ENCODE results near the gene ITPR2. TPM values are rescaled to one million over a fixed set of nuclear protein-coding genes. Genes with fewer than 3 reads are reported as not detected.
"Not testable (repeated sequence)": the region's sequence is repeated elsewhere in the genome, so short reads cannot be mapped to it uniquely, and the experiment has no call there.

ITPR2 gene
- polyA plus RNA-seq, 1 donor: 12.5 TPM

DNA sequence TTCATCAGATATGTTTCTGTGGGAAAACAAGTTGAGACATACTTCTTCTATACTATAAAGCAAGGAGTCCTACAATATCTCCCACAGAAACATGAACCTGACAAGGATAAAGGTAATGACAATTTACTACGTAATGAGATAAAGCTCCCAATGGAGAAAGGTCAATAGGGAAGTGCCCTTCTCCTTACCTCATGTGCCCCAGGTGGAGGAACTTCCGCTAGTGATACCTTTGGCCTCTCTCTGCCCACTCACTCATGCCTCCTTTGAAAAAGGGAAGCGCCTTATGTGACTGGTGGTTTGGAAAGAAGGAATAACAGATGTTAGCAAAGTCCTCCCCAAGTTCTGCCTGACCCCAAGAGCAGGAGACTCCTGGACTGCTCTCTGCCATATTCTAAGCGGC, 305.3 kb downstream of the ITPR2 start:
- no peaks in the 10 kb centered on the region for H3K27me3 ChIP-seq (ENCODE audit: control insufficient read depth, insufficient read depth, low read length)
- no CpG with 5 or more reads among the region's 4 CpGs for WGBS (ENCODE audit: insufficient coverage, low lambda C conversion rate)
- H3K36me3 ChIP-seq (ENCODE audit: control insufficient read depth, insufficient read depth, low read length): no peaks in the 10 kb centered on the region
- H3K9me3 ChIP-seq (ENCODE audit: control insufficient read depth, low read depth, low read length): peaks cover 12% of the 10 kb centered on the region
- peak; percentile 16 to 69 for DNase-seq
- H3K4me3 ChIP-seq (ENCODE audit: low read length): no peak overlapping the region
- peaks cover 8% of the 10 kb centered on the region for H3K4me1 ChIP-seq (ENCODE audit: control insufficient read depth, insufficient read depth, low read length)
- no peak overlapping the region for H3K27ac ChIP-seq (ENCODE audit: low read length)

DNA sequence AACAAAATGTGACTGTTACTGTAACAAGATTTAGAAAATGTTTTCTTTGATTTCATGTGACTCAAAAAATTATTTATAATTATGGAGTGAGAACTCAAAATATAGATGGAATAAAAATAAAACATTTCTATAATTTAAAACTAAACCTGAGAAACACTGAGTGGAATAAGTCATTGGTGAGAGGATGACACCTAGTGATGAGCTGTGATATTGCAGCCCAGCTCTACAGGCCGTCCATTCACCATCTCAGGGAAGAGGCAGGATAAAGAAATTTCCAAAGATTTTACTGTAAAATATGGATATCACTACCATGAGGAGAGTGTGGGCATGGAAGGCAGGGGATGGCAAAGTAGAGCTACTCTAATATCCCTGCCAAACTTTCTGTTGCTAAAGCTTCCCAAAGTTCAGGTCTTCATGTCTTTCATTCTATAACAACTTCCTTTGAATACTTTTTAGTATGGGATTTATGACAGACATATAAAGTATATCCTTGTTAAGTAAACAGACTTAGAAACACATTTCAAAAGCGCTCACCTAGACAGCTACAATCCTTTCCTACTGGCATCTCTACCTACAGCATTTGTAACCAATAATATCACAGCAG, 308.0 kb downstream of the ITPR2 start:
- Histone ChIP-seq H3K4me1 (ENCODE audit: control insufficient read depth, insufficient read depth, low read length) (peaks cover 8% of the 10 kb centered on the region), H3K36me3 (ENCODE audit: control insufficient read depth, insufficient read depth, low read length) (no peaks in the 10 kb centered on the region), H3K4me3 (ENCODE audit: low read length) (no peak overlapping the region), H3K27me3 (ENCODE audit: control insufficient read depth, insufficient read depth, low read length) (no peaks in the 10 kb centered on the region), H3K9me3 (ENCODE audit: control insufficient read depth, low read depth, low read length) (peaks cover 12% of the 10 kb centered on the region), H3K27ac (ENCODE audit: low read length) (no peak overlapping the region)
- no CpG with 5 or more reads among the region's 2 CpGs for WGBS (ENCODE audit: insufficient coverage, low lambda C conversion rate)
- DNase-seq: no peak

DNA sequence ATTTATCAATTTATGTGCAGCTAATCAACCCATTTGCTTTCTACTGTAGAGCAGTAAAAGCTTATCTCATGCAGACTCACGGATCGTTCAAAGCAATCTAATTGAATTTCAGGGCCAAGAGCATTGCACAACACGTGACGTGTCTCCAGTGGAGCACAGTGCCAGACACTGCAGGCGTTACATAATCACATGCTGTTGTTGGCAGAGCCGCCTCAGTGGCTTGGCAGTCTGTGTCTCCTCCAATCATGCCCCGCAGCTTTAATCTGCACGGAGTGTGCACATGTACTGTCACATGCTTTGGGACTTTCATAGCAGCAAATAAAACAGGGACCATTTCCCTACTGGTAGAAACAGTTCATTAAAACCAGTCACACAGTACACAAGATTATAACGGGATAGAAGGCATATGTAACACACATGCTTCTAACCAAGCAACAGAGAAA, 309.3 kb downstream of the ITPR2 start:
- H3K9me3 ChIP-seq (ENCODE audit: control insufficient read depth, low read depth, low read length): peaks cover 12% of the 10 kb centered on the region
- H3K27me3 ChIP-seq (ENCODE audit: control insufficient read depth, insufficient read depth, low read length): no peaks in the 10 kb centered on the region
- no peaks in the 10 kb centered on the region for H3K36me3 ChIP-seq (ENCODE audit: control insufficient read depth, insufficient read depth, low read length)
- H3K4me1 ChIP-seq (ENCODE audit: control insufficient read depth, insufficient read depth, low read length): peaks cover 8% of the 10 kb centered on the region
- no peak overlapping the region for H3K4me3 ChIP-seq (ENCODE audit: low read length)
- WGBS (ENCODE audit: insufficient coverage, low lambda C conversion rate): no CpG with 5 or more reads among the region's 9 CpGs
- peak; percentile 96 to 98 for DNase-seq
- H3K27ac ChIP-seq (ENCODE audit: low read length): peak overlapping the region; percentile 65

DNA sequence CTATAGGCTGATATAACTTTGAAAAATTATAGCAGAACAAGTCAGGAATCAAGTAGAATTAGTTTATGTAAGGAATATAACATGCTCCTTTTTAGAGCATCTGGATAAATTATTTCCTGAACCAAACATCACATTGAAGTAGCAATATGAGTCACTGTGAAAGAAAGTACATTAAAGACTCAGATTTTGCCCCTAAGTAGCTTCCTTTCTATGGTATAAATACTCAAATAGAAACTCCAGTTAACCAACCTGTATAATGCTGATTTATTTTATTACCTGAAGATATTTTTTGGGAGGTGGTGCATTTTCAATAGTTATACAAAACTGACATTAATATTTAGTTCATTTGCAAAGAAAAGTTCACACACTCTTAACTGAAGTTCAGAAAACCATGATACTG, 312.1 kb downstream of the ITPR2 start:
- Histone ChIP-seq H3K36me3 (ENCODE audit: control insufficient read depth, insufficient read depth, low read length) (no peaks in the 10 kb centered on the region), H3K9me3 (ENCODE audit: control insufficient read depth, low read depth, low read length) (peaks cover 15% of the 10 kb centered on the region), H3K27ac (ENCODE audit: low read length) (no peak overlapping the region), H3K4me3 (ENCODE audit: low read length) (no peak overlapping the region), H3K27me3 (ENCODE audit: control insufficient read depth, insufficient read depth, low read length) (no peaks in the 10 kb centered on the region), H3K4me1 (ENCODE audit: control insufficient read depth, insufficient read depth, low read length) (peaks cover 8% of the 10 kb centered on the region)
- DNase-seq: no peak

DNA sequence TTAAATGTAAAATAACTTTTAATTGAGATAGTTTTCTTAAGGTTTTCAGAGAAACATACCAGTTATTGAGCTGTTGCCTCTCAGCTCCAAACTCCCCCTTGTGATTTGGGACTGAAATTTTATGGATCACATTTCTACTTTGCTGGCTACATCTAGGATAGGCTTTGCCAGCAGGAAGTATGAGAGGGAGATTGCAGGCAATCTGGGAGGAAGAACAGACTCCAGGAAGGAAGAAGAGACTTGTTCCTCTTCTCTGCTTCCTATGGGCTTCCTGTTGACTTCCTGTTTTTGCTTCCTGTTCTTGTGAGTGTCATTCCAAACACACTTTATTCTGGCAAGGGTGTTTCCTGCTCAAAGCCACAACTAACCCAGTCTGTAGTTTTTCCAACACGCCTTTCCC, 312.9 kb downstream of the ITPR2 start:
- 100% methylated on average over 1 of the region's 1 CpG for WGBS (ENCODE audit: insufficient coverage, low lambda C conversion rate)
- H3K9me3 ChIP-seq (ENCODE audit: control insufficient read depth, low read depth, low read length): peaks cover 8% of the 10 kb centered on the region
- no peak for DNase-seq

DNA sequence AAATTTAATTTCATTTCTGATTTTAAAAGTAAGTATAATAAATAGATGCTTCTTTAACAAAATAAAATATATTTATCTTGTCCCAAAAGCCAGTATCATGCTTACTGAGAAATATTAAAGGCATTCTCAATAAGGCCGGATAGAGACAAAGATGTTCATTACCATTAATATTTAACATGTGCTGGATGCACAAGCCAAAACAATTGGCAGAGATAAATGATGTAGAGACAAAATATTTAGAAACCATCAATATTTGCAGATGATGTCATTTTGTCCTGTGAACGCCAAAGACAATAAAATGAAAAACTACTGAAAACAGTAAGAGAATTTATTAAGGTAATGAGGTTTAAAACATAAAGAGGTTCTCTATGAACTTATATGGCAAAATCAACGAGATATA, 313.5 kb downstream of the ITPR2 start:
- peaks cover 3% of the 10 kb centered on the region for H3K9me3 ChIP-seq (ENCODE audit: control insufficient read depth, low read depth, low read length)
- 100% methylated on average over 1 of the region's 3 CpGs for WGBS (ENCODE audit: insufficient coverage, low lambda C conversion rate)
- peaks cover 8% of the 10 kb centered on the region for H3K4me1 ChIP-seq (ENCODE audit: control insufficient read depth, insufficient read depth, low read length)
- DNase-seq: no peak
- no peak overlapping the region for H3K27ac ChIP-seq (ENCODE audit: low read length)
- no peaks in the 10 kb centered on the region for H3K27me3 ChIP-seq (ENCODE audit: control insufficient read depth, insufficient read depth, low read length)
- H3K36me3 ChIP-seq (ENCODE audit: control insufficient read depth, insufficient read depth, low read length): no peaks in the 10 kb centered on the region
- H3K4me3 ChIP-seq (ENCODE audit: low read length): no peak overlapping the region

More for the DNA sequence above, 312.9 kb downstream of the ITPR2 start:
- Histone ChIP-seq H3K4me1 (ENCODE audit: control insufficient read depth, insufficient read depth, low read length) (peaks cover 8% of the 10 kb centered on the region), H3K36me3 (ENCODE audit: control insufficient read depth, insufficient read depth, low read length) (no peaks in the 10 kb centered on the region), H3K4me3 (ENCODE audit: low read length) (no peak overlapping the region), H3K27me3 (ENCODE audit: control insufficient read depth, insufficient read depth, low read length) (no peaks in the 10 kb centered on the region), H3K27ac (ENCODE audit: low read length) (no peak overlapping the region)

DNA sequence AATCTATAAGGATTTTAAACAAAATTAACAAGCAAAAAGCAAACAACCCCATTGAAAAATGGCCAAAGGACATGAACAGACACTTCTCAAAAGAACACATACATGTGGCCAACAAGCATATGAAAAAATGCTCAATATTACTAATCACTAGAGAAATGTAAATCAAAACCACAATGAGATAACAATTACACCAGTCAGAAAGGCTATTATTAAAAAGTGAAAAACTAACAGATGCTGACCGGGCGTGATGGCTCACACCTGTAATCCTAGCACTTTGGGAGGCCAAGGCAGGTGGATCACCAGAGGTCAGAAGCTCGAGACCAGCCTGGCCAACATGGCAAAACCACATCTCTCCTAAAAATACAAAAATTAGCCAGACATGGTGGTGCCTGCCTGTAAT, 315.7 kb downstream of the ITPR2 start:
- not testable (repeated sequence) for H3K4me3 ChIP-seq (ENCODE audit: low read length); H3K27me3 ChIP-seq (ENCODE audit: control insufficient read depth, insufficient read depth, low read length); H3K27ac ChIP-seq (ENCODE audit: low read length); DNase-seq; H3K36me3 ChIP-seq (ENCODE audit: control insufficient read depth, insufficient read depth, low read length); H3K9me3 ChIP-seq (ENCODE audit: control insufficient read depth, low read depth, low read length); H3K4me1 ChIP-seq (ENCODE audit: control insufficient read depth, insufficient read depth, low read length)
- WGBS (ENCODE audit: insufficient coverage, low lambda C conversion rate): no CpG with 5 or more reads among the region's 3 CpGs

DNA sequence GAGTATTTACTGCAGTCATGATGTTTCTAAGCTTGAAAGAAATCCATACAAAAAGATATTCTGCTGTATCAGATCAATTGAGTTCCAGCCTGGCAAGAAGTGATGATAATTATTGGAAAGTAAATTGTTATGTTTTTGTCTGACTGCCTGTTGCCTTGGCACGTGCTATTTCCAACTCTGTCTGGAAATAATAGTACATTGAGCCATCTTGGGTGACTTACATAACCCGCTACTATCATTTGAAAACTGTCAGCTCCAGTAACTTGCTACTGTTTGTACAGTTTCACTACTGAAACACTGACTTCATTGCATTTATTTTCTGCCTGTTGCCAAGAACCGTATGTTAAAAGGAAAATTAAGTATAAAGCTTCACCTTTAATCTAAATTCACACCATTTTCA, 318.6 kb downstream of the ITPR2 start:
- no peak overlapping the region for H3K27ac ChIP-seq (ENCODE audit: low read length)
- no peak overlapping the region for H3K4me3 ChIP-seq (ENCODE audit: low read length)
- H3K36me3 ChIP-seq (ENCODE audit: control insufficient read depth, insufficient read depth, low read length): no peaks in the 10 kb centered on the region
- H3K27me3 ChIP-seq (ENCODE audit: control insufficient read depth, insufficient read depth, low read length): no peaks in the 10 kb centered on the region
- H3K4me1 ChIP-seq (ENCODE audit: control insufficient read depth, insufficient read depth, low read length): peaks cover 17% of the 10 kb centered on the region
- 78% methylated on average over 2 of the region's 3 CpGs for WGBS (ENCODE audit: insufficient coverage, low lambda C conversion rate)
- peaks cover 3% of the 10 kb centered on the region for H3K9me3 ChIP-seq (ENCODE audit: control insufficient read depth, low read depth, low read length)
- DNase-seq: no peak

DNA sequence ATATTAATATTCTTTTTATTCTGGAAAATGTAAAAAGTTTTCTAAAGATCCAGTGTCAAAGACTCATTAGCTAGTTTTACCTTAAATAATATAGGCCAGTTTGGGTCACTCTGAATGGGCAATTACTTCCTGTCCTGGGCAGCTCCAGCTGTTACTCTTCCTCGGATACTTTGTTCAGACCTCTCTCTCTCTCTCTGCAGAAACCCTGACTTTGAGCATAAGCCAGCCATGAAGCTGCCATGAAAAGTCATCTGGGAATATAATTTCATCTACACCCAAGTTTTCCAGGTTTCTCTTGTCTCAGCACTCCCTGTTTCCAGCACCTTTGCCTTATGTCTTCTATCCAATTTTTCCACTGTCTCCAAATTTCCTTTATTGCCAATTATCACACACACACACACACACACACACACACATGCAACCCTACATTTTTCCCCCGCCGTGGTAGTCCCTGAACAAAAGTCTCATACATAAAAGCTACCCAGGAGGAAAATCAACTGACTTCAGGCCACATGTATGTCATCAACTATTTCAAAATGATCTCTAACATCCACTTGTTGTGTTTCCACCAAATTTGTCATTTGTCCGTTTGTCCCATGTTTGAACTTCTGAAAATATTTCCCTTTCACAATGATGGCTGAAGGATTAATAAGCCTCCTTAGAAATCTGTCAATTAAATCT, 319.5 kb downstream of the ITPR2 start:
- no peak for DNase-seq
- Histone ChIP-seq H3K27me3 (ENCODE audit: control insufficient read depth, insufficient read depth, low read length) (no peaks in the 10 kb centered on the region), H3K9me3 (ENCODE audit: control insufficient read depth, low read depth, low read length) (peaks cover 3% of the 10 kb centered on the region), H3K27ac (ENCODE audit: low read length) (no peak overlapping the region), H3K4me3 (ENCODE audit: low read length) (no peak overlapping the region), H3K36me3 (ENCODE audit: control insufficient read depth, insufficient read depth, low read length) (no peaks in the 10 kb centered on the region), H3K4me1 (ENCODE audit: control insufficient read depth, insufficient read depth, low read length) (peaks cover 17% of the 10 kb centered on the region)
- WGBS (ENCODE audit: insufficient coverage, low lambda C conversion rate): 100% methylated on average over 1 of the region's 4 CpGs

DNA sequence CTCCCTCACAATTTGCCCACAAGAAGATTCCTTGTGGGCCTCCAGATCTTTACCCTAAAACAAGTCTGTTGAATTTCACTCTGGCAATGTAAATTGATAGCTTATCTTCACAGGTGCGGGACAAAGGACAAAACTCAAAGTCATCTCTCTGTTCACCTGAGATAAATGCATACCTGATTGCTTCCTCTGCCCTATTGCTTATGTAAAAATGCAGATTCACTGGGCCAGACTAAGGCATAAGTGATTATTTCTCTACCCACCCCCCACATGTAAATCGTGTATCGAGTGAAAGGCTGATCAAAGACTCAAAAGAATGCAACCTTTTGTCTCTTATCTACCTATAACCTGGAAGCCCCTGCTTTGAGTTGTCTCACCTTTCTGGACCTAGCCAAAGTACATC, 320.8 kb downstream of the ITPR2 start:
- Histone ChIP-seq H3K27ac (ENCODE audit: low read length) (no peak overlapping the region), H3K4me1 (ENCODE audit: control insufficient read depth, insufficient read depth, low read length) (peaks cover 17% of the 10 kb centered on the region), H3K27me3 (ENCODE audit: control insufficient read depth, insufficient read depth, low read length) (no peaks in the 10 kb centered on the region), H3K4me3 (ENCODE audit: low read length) (no peak overlapping the region), H3K36me3 (ENCODE audit: control insufficient read depth, insufficient read depth, low read length) (no peaks in the 10 kb centered on the region), H3K9me3 (ENCODE audit: control insufficient read depth, low read depth, low read length) (peaks cover 3% of the 10 kb centered on the region)
- DNase-seq: peak in 1 of 2 donors; percentile 45
- WGBS (ENCODE audit: insufficient coverage, low lambda C conversion rate): no CpG with 5 or more reads among the region's 3 CpGs

DNA sequence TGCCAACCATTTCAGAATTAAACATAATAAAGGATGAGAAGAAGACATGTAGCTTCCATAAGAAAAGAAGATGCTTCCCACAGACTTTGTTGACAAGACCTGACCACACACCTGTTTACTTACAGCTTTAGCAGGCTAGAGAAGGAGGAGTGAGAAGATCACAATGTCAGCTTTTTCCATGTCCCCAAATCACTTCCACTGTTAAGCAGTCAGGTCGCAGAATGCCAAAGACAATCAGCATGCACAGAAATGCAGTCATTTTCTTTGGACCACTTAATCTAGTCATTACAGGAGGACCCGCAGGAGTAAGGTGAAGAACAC, 322.7 kb downstream of the ITPR2 start:
- H3K9me3 ChIP-seq (ENCODE audit: control insufficient read depth, low read depth, low read length): no peaks in the 10 kb centered on the region
- peaks cover 17% of the 10 kb centered on the region for H3K4me1 ChIP-seq (ENCODE audit: control insufficient read depth, insufficient read depth, low read length)
- no peak for DNase-seq
- WGBS (ENCODE audit: insufficient coverage, low lambda C conversion rate): 90% methylated on average over 2 of the region's 2 CpGs
- no peaks in the 10 kb centered on the region for H3K36me3 ChIP-seq (ENCODE audit: control insufficient read depth, insufficient read depth, low read length)
- H3K4me3 ChIP-seq (ENCODE audit: low read length): no peak overlapping the region
- no peak overlapping the region for H3K27ac ChIP-seq (ENCODE audit: low read length)
- no peaks in the 10 kb centered on the region for H3K27me3 ChIP-seq (ENCODE audit: control insufficient read depth, insufficient read depth, low read length)

All from large intestine (tissue), 3 donors.